ENCODE data around the gene NNAT.
A peak's percentile ranks its signal among the peaks of the same experiment; 100 is the strongest.

The NNAT gene

DNA sequence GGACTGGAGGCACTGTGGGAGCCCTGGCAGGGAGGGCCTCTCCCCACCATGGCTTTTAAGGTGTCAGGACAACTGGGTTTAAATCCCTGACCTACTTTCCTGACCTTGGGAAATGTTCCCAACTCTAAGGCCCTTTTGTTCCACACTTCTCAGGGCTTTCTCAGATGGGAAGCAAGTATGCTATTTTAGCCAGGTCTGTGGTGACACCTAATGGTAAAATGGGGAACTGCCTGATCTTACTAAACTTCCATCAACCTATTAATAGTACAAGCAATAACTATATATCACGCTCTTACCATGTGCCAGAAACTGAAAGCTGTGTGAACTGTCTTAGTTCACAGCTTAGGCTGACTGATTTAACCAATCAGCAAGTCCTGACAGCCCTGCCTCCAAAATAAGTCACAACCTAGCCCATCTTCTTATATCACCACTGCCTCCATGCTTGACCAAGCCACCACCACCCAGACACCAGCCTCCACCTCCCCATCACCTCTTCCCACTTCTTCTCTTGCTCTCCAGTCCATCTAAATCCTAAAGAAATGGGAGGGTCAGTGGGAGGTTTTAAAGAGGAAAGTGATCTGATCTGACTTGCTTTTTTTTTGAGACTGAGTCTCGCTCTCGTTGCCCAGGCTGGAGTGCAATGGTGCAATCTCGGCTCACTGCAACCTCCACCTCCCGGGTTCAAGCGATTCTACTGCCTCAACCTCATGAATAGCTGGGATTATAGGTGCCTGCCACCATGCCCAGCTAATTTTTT lies 13.5 kb downstream of the NNAT start:
- TF ChIP-seq, protein P1, sequence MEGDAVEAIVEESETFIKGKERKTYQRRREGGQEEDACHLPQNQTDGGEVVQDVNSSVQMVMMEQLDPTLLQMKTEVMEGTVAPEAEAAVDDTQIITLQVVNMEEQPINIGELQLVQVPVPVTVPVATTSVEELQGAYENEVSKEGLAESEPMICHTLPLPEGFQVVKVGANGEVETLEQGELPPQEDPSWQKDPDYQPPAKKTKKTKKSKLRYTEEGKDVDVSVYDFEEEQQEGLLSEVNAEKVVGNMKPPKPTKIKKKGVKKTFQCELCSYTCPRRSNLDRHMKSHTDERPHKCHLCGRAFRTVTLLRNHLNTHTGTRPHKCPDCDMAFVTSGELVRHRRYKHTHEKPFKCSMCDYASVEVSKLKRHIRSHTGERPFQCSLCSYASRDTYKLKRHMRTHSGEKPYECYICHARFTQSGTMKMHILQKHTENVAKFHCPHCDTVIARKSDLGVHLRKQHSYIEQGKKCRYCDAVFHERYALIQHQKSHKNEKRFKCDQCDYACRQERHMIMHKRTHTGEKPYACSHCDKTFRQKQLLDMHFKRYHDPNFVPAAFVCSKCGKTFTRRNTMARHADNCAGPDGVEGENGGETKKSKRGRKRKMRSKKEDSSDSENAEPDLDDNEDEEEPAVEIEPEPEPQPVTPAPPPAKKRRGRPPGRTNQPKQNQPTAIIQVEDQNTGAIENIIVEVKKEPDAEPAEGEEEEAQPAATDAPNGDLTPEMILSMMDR (IDR thresholded peaks at IDR 0.05): peak; percentile 84

DNA sequence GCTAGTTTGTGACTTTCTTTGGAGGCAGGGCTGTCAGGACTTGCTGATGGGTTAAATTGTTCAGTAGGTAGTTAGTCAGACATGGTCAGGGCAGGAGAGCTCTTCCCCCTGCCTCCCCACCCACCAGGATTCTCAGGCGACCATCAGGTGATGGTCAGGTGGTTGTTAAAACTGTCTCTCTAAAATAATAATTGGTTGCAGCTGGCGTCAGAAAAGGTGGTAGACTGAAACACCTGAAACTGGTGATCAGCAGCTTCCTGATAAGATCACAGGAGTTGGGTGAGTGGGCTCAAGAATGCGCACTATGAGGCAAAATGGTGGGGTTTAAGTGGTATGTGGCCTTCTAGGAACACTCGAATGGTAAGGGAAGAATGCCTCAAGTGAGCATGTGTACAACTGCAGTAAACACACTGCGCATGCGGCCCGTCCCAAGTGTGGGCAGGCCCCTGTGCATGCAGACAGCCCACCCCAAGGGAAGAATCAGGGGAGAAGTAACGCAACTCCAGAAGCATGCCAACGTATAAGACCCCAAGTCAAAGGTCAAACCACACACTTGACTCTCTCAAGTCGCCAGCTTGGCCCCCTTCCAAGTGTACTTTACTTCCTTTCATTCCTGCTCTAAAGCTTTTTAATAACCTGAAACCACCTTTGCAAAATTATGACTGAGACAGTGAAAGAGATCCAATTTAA lies 14.5 kb downstream of the NNAT start:
- TF ChIP-seq, protein P1 (IDR thresholded peaks at IDR 0.05): no peak

DNA sequence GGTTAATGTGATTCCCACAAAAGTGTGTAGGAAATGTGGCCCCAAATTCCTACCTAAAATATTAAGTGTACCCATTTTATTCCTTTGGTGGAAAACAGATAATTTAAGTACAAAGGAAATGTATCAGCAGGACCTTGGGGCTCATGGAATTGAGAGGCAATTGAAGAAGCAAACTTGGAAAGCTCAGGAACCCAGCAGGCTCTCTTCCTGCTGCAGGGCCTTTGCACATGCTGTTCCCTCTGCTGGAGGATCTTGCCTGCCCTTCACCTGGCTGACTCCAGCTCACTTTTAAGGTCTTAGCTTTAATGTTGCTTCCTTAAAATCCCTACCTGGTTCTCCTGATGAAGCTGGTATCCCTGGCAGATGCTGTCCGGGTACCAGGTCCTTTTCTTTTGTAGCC lies 16.5 kb downstream of the NNAT start:
- TF ChIP-seq, protein P1 (IDR thresholded peaks at IDR 0.05): no peak

DNA sequence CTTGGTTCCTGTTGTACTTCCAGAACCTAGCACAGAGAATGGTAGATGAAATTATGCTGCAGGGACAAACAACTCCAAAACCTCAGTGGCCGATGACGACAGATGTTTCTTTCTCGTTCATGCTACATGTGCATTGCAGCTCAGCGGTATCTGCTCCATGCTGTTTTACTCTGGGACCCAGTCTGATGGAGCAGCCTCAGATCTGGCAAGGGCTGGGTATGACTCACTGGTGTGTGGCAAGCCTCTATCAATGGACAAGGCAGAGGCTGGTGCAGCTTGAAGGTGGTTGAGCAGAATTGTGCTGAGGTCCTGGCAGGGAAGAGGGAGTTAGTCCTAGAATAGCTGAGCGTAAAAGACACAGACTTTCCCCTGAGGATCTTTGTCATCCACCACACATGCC lies 17.0 kb downstream of the NNAT start:
- TF ChIP-seq, protein P1 (IDR thresholded peaks at IDR 0.05): no peak

DNA sequence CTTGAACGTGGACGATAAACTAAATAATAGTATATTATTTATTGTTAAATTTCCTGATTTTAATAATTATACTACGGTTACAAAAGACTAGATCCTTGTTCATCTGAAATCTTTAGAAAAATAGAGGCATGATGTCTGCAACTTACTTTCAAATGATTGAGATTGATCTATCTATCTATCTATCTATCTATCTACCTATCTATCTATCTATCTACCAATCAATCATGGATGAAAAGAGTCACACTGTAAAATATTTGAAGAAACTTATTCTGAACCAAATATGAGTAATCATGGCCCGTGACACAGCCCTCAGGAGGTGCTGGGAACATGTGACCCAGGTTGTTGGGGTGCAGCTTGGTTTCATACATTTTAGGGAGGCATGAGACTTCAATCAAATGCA lies 18.4 kb downstream of the NNAT start:
- TF ChIP-seq, protein P1 (IDR thresholded peaks at IDR 0.05): no peak

DNA sequence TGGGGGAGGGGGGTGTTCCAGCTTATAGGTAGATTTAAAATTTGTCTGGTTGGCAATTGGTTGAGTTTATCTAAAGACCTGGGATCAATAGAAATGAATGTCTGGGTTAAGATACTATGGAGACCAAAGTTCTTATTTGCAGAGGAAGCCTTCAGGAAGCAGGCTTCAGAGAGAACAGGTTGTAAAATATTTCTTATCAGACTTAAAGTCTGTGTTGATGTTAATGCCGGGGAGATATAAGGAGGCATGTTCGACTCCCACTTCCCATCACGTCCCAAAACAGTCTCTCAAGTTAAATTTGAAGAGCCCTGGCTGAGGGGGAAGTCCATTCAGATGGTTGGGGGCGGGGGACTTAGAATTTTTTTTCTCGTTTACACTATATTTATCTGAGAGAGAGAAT lies 19.0 kb downstream of the NNAT start:
- TF ChIP-seq, protein P1 (IDR thresholded peaks at IDR 0.05): no peak

DNA sequence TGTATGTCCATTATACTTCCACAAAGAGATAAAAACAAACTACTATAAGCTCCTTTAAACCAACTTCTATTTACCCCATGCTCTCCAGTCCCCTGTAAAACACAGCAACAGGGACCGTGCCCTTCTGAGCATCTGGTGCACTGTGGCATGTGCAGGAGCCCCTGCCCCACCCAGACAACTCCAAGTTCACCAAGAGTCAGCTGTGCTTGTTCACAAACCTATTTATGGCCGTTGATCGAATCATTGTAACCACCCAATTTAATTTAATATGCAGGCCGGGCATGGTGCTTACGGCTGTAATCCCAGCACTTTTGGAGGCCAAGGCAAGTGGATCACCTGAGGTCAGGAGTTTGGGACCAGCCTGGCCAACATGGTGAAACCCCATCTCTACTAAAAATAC lies 20.3 kb downstream of the NNAT start:
- TF ChIP-seq, protein P1 (IDR thresholded peaks at IDR 0.05): no peak

Measured in LNCAP (cell line).